ENCODE results near the gene IL12RB1.

IL12RB1 gene

DNA sequence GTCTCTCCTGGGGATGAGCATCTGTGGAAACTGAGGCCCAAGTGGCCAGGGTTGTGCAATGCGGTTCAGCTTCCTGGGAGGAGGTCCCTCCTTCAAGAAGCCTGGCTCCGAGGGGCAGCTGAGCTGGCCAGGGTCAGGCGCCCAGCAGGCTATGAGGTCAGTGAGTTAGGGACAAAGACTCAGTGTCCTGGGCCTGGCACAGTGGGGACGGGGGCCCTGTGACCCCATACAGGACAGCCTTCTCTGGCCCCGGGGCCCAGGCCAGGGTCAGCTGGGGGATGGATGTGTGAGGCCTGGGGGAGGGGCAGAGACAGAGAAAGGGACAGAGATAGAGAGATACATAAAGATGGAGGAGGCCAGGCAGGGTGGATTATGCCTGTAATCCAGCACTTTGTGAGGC is 3.0 kb upstream of the IL12RB1 start:
- DNase-seq (ENCODE audit: low read depth in 2 of 2): no peak

DNA sequence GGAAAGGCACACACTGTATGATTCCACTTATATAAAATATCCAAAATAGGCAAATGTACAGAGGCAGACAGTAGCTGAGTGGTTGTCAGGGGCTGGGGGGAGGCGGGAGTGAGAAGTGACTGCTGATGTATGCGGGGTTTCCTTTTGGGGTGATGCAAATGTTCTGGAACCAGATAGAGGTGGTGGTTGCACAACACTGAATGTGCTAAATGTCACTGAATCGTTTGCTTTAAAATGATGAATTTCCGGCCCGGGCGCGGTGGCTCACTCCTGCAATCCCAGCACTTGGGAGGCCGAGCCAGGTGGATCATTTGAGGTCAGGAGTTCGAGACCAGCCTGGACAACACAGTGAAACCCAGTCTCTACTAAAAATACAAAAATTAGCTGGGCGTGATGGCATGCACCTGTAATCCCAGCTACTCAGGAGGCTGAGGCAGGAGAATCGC is 2.4 kb upstream of the IL12RB1 start:
- DNase-seq (ENCODE audit: low read depth in 2 of 2): peak in 1 of 2 experiments; percentile 47

DNA sequence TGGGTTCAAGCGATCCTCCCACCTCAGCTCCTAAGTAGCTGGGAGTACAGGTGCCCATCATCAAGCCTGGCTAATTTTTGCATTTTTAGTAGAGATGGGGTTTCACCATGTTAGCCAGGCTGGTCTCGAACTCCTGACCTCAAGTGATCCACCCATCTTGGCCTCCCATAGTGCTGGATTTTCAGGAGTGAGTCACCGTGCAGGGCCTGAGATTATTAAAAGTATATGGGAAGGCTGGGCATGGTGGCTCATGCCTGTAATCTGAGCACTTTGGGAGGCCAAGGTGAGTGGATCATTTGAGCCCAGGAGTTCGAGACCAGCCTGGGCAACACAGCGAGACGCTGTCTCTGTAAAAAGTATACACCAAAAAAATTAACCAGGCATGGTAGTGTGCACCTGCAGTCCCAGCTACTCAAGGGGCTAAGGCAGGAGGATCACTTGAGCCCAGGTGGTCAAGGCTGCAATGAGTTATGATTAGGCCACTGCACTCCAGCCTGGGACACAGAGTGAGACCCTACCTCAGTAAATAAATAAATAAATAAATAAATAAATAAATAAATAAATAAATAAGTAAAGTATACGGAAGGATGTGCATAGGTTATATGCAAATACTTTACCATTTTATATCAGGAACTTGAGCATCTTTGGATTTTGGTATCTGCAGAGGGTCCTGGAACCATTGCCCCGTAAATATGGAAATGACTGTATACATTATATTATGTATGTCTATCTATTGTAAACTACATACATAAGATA is 854 bp downstream of the IL12RB1 start:
- DNase-seq (ENCODE audit: low read depth in 2 of 2): no peak

DNA sequence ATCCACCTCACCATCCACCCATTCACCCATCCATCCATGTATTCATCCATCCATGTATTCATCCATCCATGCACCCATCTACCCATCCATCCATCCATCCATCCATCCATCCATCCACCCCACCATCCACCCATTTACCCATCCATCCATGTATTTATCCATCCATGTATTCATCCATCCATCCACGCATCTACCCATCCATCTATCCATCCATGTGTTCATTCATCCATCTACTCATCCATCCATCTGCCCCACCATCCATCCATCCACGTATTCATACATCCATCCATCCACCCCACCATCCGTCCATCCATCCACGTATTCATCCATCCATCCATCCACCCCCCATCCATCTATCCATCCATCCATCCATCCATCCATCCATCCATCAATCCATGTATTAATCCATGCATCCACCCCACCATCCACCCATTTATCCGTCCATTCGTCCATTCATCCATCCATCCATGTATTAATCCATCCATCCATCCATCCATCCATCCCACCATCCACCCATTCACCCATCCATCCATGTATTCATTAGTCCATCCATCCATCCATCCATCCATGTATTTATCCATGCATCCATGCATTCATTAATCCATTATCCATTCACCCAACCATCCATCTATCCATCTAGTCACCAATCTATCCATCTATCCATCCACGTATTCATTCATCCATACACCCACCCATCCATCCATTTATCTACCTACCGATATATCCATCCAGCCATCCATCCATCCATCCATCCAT is 2.6 kb downstream of the IL12RB1 start:
- DNase-seq (ENCODE audit: low read depth in 2 of 2): no peak

DNA sequence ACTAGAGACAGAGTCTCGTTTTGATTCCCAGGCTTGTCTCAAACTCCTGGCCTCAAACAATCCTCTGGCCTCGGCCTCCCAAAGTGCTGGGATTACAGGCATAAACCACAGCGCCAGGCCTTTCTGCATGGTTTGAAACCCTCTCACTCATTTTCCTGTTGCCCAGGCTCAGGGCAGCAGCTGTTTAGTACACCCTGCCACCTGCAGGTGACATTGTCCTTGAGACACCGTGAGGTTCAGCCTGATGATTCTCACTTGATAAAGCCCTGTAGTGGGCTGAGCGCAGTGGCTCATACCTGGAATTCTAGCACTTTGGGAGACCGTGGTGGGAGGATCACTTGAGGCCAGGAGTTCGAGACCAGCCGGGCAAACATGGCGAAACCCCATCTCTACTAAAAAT is 12.5 kb downstream of the IL12RB1 start:
- no peak for DNase-seq (ENCODE audit: low read depth in 2 of 2)

DNA sequence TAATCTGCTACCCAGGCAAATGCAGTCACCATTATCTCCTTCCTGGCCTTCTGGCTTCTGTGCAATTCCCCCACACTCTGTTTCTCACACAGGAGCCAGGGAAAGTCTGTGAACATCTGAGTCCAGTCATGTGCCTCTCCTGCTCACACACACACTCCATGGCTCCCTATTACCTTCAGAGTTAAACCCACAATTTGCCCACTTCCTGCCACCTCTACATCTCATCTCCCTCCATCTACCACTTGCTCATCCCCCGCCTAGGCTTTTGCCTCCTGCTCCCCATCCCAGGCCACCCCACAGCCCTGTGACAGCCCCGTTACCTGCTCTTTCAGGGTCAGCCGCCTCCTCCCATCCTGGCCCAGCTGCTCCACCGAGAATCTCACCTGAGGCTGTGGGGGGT is 13.5 kb downstream of the IL12RB1 start:
- no peak for DNase-seq (ENCODE audit: low read depth in 2 of 2)

DNA sequence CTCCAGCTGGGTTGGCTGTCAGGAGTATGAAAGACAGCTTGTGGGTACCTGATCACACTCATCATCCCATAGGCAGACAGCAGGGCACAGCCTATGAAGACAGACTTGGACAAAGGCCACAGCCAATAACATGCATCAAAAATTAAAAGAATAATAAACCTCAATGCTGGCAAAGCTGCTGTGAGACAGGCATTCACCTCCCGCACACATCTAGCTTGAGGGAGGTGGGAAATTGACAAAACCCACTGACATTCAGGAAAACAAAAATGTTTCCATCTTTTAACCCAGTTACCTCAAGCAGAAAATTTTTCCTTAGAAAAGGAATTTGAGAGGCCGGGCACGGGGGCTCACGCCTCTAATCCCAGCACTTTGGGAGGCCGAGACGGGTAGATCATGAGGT is 14.4 kb downstream of the IL12RB1 start:
- no peak for DNase-seq (ENCODE audit: low read depth in 2 of 2)

DNA sequence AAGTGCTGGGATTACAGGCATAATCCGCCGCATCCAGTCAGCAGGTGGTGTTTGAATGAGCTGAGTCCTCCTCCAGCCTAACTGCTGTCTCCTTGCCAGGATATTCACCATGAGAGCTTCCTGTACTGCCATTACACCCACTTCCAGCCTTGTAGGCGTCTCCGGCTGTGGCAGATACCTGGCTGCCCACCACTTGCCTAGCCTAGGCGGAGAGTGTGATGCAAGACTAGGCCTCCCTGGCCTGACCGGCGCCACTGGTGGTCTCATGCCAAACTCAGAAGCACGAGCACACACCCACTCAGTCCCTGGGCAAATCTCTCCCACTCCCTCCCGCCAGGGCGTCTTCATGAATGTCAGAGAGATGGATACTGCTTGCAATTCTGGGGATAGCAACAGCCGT is 16.6 kb downstream of the IL12RB1 start:
- DNase-seq (ENCODE audit: low read depth in 2 of 2): no peak

DNA sequence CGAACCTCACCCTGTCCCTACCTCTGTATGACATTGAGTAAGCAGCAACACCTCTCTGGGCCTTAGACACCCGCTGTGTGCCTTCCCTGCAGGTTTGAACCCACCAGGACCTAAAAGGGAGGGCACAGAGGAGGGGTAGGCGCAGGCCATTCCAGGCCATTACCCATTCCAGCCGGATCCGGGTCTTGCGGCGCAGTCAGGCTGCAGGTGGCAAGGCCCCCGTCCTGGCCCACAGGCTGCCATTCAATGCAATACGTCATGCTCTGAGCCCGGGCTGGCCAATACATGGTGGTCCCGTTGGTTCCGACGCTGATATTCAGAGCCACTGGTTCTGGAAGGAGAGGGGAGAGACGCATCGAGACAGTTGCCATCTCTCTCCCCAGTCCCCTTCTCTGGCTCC is 17.4 kb downstream of the IL12RB1 start:
- no peak for DNase-seq (ENCODE audit: low read depth in 2 of 2)

DNA sequence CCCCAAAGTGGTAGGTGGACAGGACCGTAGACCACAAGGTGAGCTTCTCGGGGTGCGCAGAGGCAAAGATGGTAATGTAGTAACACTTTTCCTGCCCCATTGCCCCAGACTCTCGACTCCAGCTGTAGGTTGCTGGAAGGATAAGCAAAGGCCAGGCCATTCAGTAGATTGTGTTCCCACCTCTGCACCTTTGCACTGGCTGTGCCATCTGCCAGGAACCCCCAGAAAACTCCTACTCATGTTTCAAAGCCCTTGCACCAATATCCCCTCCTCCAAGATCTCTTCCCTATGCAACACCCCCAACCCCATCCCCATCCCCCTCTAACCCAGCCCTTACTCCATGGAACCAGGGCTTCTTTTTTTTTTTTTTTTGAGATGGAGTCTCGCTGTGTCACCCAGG is 18.3 kb downstream of the IL12RB1 start:
- DNase-seq (ENCODE audit: low read depth in 2 of 2): no peak

DNA sequence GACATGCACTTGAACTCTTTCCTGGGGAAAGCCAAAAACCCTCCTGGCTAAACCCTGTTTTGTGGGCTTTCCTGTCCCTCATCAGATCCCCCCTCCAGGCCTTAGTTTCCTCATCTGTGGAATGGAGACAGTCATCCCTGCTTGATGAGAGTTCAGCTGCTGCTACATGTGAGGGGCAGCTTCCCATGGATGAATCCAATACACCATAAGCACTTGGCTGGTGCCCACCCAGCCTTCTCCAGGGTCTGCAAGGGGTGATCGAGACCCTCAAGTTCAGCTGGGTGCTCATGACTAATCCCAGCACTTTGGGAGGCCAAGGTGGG is 21.6 kb downstream of the IL12RB1 start:
- DNase-seq (ENCODE audit: low read depth in 2 of 2): no peak

DNA sequence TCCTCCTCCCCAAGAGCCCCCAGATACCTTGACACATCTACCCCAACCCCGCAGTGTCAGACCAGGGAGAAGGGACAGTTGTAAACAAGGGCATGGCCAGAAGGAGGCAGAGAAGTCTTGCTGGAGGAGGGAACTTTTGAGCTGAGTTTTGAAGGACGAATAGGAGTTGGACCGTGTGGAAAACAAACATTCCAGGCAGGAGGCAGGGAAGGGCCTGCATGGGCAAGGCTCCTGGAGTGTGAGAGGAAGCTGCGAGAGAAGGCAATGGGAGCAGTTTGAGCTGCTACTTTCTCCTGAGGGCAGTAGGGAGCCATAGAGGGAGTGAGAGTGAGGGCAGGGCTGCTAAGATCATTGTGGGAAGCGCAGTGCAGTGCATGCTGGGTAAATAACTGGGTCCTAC is 23.3 kb downstream of the IL12RB1 start:
- DNase-seq (ENCODE audit: low read depth in 2 of 2): no peak

DNA sequence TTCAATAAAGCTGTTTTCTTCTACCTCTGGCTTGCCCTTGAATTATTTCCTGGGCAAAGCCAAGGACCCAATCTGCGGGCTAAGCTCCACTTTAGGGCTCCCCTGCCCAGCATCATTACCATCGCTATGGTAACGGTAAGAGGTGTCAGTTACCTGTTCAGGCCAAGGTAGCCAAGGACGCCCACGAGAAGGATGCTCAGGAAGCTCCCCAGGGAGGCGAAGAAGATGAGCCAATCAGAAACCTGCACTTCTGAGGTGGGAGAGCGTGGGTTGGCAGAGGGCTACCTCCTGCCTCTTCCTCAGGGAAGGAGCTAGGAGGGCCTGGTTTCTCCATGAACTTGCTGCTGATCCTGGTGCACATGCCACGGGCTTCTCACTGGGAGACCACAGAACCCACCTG is 24.7 kb downstream of the IL12RB1 start:
- no peak for DNase-seq (ENCODE audit: low read depth in 2 of 2)

DNA sequence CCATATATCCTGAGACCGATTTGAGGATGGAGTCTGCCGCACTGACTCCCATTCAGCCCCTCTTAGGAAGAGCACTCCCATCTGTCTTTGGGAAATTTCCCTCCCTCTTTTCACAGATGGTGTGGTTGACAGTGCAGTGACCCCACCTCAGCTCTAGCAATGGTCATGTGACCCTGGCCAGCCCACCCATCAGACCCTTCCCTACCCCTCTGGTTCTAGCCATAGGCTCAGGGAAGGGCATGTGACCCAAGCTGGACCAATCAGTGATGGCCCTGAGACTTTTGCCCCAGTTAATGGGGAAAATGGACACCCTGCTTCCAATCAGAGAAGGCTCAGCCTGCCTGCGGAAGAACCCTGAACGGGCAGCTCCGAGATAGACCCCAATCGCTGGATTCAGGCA is 26.3 kb downstream of the IL12RB1 start:
- no peak for DNase-seq (ENCODE audit: low read depth in 2 of 2)

DNA sequence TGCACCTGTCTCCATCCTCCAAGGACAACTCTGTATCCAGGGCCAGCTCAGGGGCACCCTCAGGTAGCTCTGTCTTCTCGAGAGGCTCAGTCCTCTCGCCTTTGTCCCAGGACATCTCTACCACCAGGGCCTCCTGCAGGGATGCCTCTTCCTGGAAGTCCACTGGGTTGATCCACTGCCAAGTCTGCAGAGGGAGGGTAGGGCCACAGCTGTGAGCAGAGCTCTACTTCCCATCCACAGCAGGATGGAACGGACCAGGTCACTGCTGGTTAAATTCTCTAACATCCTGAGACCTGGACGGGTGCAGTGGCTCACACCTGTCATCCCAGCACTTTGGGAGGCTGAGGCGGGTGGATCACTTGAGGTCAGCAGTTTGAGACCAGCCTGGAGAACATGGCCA is 26.8 kb downstream of the IL12RB1 start:
- no peak for DNase-seq (ENCODE audit: low read depth in 2 of 2)

DNA sequence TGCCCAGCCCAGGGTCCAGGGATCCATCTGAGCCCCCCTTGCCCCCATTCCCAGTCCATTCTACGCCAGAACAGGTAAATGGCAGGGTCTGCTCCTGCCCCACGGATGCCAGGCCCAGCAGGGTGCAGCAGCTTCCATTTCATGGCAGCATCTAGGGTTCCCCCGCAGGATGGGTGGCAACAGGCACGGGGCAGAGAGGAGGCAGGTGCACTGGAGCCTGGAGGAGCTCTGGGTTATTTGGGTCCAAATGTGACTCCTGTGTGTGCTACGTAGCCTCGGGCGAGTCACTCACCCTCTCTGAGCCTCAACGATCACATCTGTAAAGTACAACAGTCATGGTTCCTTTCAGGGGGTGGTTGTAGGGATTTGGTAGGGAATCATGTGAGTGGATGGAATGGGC is 27.4 kb downstream of the IL12RB1 start:
- no peak for DNase-seq (ENCODE audit: low read depth in 2 of 2)

DNA sequence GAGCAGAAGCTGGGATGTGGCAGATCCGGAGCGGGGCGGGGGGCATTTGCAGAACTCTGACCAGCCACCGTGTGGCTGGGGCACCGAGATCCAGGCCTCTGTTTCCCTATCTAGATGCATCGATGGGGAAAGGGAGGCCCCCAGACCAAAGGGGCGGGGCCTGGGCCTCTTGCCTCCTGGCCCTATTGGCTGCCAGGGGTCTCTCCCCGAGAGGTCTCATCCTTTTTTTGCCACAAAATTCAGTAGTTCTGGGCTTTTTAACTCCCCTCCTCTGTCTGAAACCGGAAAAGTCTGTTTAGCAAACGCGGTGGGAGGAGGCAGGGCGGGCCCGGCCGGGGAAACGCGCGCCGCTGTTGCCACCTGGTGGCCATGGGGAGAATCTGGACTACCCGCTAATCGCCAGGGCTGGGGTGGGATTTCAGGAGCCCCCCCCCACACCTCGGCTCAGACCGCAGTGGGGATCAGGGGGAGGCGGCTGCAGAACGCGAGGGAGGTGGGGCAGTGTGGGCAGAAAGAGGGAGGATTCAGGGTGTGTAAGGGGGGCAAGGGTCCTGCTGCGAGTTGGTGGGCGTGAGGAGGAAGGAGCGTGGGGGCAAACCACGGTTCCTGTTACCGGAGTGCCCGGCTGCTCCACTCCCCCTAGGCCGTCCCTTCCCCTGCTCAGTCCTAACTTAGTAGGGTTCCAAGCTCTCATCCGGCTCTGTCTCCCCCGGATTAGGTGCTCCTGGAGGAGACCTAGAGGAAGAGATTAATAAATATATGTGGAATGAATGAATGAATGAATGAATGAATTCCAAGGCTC is 28.3 kb downstream of the IL12RB1 start:
- DNase-seq (ENCODE audit: low read depth in 2 of 2): peak; percentile 55 to 74

DNA sequence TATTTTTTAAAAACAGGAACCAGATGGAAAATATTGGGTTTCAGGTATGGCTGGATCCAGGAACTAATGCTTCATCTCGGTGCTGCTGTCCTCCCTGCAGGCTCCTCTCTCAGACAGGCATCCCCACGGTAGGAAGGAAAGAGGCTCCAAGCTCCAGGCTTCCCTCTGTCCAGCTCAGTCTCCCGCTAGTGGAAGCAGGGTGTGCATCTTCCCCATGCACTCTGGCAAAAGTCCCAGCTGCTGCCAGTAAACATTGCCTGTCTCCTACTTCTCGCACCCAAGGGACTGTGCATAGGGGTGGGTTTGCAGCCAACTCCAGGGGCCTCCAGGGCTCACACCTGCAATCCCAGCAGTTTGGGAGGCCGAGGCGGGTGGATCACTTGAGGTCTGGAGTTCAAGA is 29.2 kb downstream of the IL12RB1 start:
- DNase-seq (ENCODE audit: low read depth in 2 of 2): no peak

DNA sequence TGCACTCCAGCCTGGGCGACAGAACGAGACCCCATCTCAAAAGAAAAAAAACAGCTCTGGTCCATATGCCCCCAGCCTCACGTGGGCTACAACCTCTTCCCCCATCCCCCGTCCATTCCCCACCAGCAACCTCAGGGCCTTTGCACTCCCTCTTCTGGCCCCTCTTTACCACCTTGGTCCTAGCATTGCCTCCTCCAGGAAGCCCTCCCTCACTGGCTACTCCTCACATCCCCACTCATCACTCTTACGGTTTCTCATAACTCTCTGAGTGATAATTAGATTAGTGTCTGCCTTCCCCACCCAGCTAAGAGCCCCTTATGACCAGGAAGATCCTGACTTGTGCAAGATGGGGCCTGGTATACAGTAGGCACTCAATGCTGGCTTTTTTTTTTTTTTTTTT is 30.8 kb downstream of the IL12RB1 start:
- DNase-seq (ENCODE audit: low read depth in 2 of 2): no peak

DNA sequence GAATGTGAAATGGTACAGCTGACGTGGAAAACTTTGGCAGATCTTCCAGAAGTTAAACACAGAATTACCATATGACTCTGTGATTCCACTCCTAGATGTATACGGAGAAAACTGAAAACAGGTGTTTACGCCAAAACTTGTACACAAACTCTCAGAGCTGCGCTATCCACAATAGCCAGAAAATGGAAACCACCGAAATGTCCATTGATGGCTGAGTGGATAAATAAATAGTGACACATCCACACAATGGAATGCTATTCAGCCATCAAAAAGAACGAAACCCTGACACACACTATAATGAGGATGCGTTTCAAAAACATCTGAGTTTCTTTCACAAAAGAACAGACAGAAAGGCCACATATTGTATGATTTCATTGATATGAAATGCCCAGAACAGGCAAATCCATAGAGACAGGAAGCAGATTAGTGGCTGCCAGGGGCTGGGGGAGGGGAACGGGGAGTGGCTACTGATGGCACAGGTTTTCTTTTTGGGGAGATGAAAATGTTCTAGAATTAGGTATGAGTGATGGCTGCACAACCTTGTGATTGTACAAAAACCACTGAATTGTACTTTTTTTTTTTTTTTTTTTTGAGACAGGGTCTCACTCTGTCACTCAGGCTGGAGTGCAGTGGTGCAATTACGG is 33.0 kb downstream of the IL12RB1 start:
- DNase-seq (ENCODE audit: low read depth in 2 of 2): no peak

DNA sequence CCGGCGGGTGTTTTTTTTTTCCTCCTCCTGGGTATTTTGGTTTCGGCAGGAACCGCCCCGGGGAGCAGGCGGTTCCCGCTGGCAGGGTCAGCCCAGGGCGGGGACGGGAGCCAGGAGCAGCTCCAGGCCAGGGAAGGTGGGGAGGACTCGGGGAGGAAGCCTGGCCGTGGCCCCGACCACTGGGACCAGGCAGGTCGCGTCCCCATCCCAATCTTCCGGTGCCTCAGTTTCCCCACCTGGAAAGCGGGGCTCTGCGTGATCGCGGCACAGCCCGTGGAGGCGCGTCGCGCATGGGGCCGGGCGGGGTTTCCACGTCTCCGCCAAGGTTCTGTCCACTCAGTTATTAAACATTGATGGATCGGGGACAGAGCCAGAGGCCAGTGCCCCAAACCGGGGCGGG is 34.8 kb downstream of the IL12RB1 start:
- no peak for DNase-seq (ENCODE audit: low read depth in 2 of 2)

DNA sequence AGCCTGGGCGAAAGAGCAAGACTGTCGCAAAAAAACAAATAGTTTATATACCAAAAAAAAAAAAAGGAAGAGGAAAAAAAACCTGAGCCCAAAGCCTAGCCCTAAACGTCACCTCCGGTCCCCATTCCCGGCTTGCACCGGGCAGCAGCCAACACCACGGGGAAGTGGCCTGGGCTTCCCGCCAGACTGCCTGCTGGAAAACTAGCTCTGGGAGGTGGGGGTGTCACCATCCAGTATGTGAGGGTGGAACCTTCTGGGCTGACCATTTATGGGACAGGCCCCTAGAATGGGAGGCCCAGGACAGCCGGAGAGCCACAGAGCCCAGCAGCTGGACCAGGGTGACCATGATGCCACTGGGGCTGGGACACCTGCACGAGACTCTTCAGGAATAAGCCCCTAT is 37.3 kb downstream of the IL12RB1 start:
- no peak for DNase-seq (ENCODE audit: low read depth in 2 of 2)
